HCT116 (cell line): Measurements from ENCODE around the gene CPT2. TPM values are rescaled to one million over a fixed set of nuclear protein-coding genes. Genes with fewer than 3 reads are reported as not detected.

ENCODE experiments used
- ATAC-seq: fragments of 200-7000 bp; cut with Tn5 transposase; 2 replicates; pipeline ENCODE4 v1.9.1; 2020; ENCODE audit warnings: mild to moderate bottlenecking, moderate library complexity
- BruUV-seq: library from RNA; stranded (reverse); fragments of 400-500 nt; replicated peaks from 2 replicates; lab custom pipeline; 2021; lab: Mats Ljungman, UMichigan
- CTCF ChIA-PET: fragments of 300-600 bp; sonication (Branson Sonifier 250); formaldehyde crosslinking; loops from one replicate; lab custom pipeline; 2021; ENCODE audit warnings: antibody characterized with exemption; lab: Charles Lee
- POLR2A ChIA-PET: fragments of 300-600, 350-600 bp; sonication (Branson Sonifier 250); formaldehyde crosslinking; loops from one replicate; lab custom pipeline; 2021; ENCODE audit warnings: antibody characterized with exemption; lab: Charles Lee
- RAD21 ChIA-PET, 2 experiments: fragments of 300-600 bp; sonication (Branson Sonifier 250); formaldehyde crosslinking; loops; one replicate each; lab custom pipeline; 2023; ENCODE audit warnings: low total read pairs in 2 of 2; ENCODE audit not compliant: uncharacterized antibody in 2 of 2, unreplicated experiment in 2 of 2, low non-redundant PET in 1 of 2; lab: Charles Lee
- DNase-seq: peaks from one replicate; pipeline ENCODE4 v3.0.0-alpha.2; 2010; ENCODE audit warnings: low read depth, low spot score
- H2AFZ ChIP-seq: fragments of 200-600 bp; shearing (Covaris generic), sonication (generic); 2 replicates; pipeline ENCODE4 v1.6.1; 2017; ENCODE audit warnings: low read depth, mixed run types, mixed read lengths, antibody characterized with exemption, low read length; ENCODE audit not compliant: poor library complexity, severe bottlenecking
- H3K27ac ChIP-seq: 2 replicates; pipeline ENCODE4 v1.5.1; 2012; ENCODE audit warnings: low read depth, low read length
- H3K27me3 ChIP-seq: fragments of 200-600 bp; sonication (generic); 2 replicates; pipeline ENCODE4 v1.6.1; 2016; ENCODE audit warnings: mixed run types, low read length, mixed read lengths; ENCODE audit not compliant: insufficient read depth
- H3K36me3 ChIP-seq, 2 experiments: fragments of 200-500 bp in 1 of 2; fragments of 200-600 bp in 1 of 2; sonication (Bioruptor generic) in 1 of 2; sonication (generic) in 1 of 2; 2 replicates each; pipeline versions ENCODE4 v1.5.1 to v1.6.1; 2014 to 2016; ENCODE audit warnings: low read length in 2 of 2, inconsistent platforms in 1 of 2, mixed read lengths in 1 of 2, mixed run types in 1 of 2; ENCODE audit not compliant: insufficient read depth in 2 of 2, control insufficient read depth in 1 of 2
- H3K4me1 ChIP-seq, 2 experiments: fragments of 200-600 bp in 1 of 2; sonication (generic) in 1 of 2; 2 replicates each; pipeline versions ENCODE4 v1.5.1 to v1.6.1; 2012 to 2017; ENCODE audit warnings: low read length in 2 of 2, inconsistent platforms in 1 of 2, mild to moderate bottlenecking in 1 of 2, mixed read lengths in 1 of 2, mixed run types in 1 of 2, moderate library complexity in 1 of 2; ENCODE audit not compliant: insufficient read depth in 2 of 2, control insufficient read depth in 1 of 2
- H3K4me2 ChIP-seq: fragments of 200-600 bp; sonication (generic); 2 replicates; pipeline ENCODE4 v1.6.1; 2017; ENCODE audit warnings: mixed run types, low read length, mixed read lengths
- H3K4me3 ChIP-seq, 2 experiments: fragments of 200-600 bp in 1 of 2; sonication (generic) in 1 of 2; replicated peaks in 1 of 2; 2 replicates each; pipeline ENCODE4 v1.5.1; 2011 to 2016; ENCODE audit warnings: low read length in 2 of 2, control low read depth in 1 of 2, low read depth in 1 of 2, mild to moderate bottlenecking in 1 of 2, mixed read lengths in 1 of 2, mixed run types in 1 of 2
- H3K79me2 ChIP-seq: fragments of 200-600 bp; sonication (generic); 2 replicates; pipeline ENCODE4 v1.6.1; 2017; ENCODE audit warnings: mild to moderate bottlenecking, mixed run types, low read length, moderate library complexity, mixed read lengths; ENCODE audit not compliant: insufficient read depth
- H3K9ac ChIP-seq: fragments of 200-600 bp; sonication (generic); 2 replicates; pipeline ENCODE4 v1.6.1; 2016; ENCODE audit warnings: low read length, mixed read lengths
- H3K9me2 ChIP-seq: fragments of 200-600 bp; sonication (generic), shearing (Covaris generic); 2 replicates; pipeline ENCODE4 v1.6.1; 2017; ENCODE audit warnings: mixed run types, mild to moderate bottlenecking, moderate library complexity; ENCODE audit not compliant: insufficient read depth
- H3K9me3 ChIP-seq, 2 experiments: fragments of 200-500 bp in 1 of 2; fragments of 200-600 bp in 1 of 2; sonication (Bioruptor generic) in 1 of 2; sonication (generic) in 1 of 2; 2 replicates each; pipeline ENCODE4 v1.6.1; 2014 to 2017; ENCODE audit warnings: low read length in 2 of 2, mixed read lengths in 2 of 2, inconsistent platforms in 1 of 2, low read depth in 1 of 2, mild to moderate bottlenecking in 1 of 2, mixed run types in 1 of 2, moderate library complexity in 1 of 2; ENCODE audit not compliant: control insufficient read depth in 1 of 2, insufficient read depth in 1 of 2
- H4K20me1 ChIP-seq: fragments of 200-600 bp; sonication (generic), shearing (Covaris generic); 2 replicates; pipeline ENCODE4 v1.6.1; 2017; ENCODE audit warnings: mixed run types, mild to moderate bottlenecking, moderate library complexity; ENCODE audit not compliant: insufficient read depth
- ATF3 ChIP-seq: IDR thresholded peaks from 2 replicates; pipeline ENCODE4 v1.6.1; 2012
- CBX3 ChIP-seq: IDR thresholded peaks from 2 replicates; pipeline ENCODE4 v1.6.1; 2012; ENCODE audit warnings: low read depth
- CTCF ChIP-seq, 3 experiments: fragments of 200-600 bp in 1 of 3; sonication (generic) in 1 of 3; IDR thresholded peaks in 2 of 3; conservative IDR thresholded peaks in 1 of 3; 2 replicates each; pipeline ENCODE4 v1.5.1; 2012 to 2017; ENCODE audit warnings: low read depth in 2 of 3, low read length in 2 of 3, antibody characterized with exemption in 1 of 3, borderline replicate concordance in 1 of 3, control low read depth in 1 of 3, mild to moderate bottlenecking in 1 of 3, mixed read lengths in 1 of 3, mixed run types in 1 of 3, moderate library complexity in 1 of 3; ENCODE audit not compliant: insufficient read depth in 1 of 3
- EZH2phosphoT487 ChIP-seq: fragments of 200-600 bp; IDR thresholded peaks from 2 replicates; pipeline ENCODE4 v1.6.1; 2018; ENCODE audit warnings: antibody characterized with exemption, borderline replicate concordance
- FOSL1 ChIP-seq: IDR thresholded peaks from 2 replicates; pipeline ENCODE4 v1.6.1; 2012; ENCODE audit warnings: low read depth
- JUND ChIP-seq: IDR thresholded peaks from 2 replicates; pipeline ENCODE4 v1.6.1; 2012
- POLR2A ChIP-seq: IDR thresholded peaks from 2 replicates; pipeline ENCODE4 v1.7.0; 2011; ENCODE audit warnings: borderline replicate concordance; ENCODE audit not compliant: insufficient read depth, insufficient read length; ENCODE audit errors: extremely low read depth
- RAD21 ChIP-seq: IDR thresholded peaks from 2 replicates; pipeline ENCODE4 v1.6.1; 2012; ENCODE audit warnings: low read depth, mild to moderate bottlenecking
- REST ChIP-seq: IDR thresholded peaks from 2 replicates; pipeline ENCODE4 v1.6.1; 2012; ENCODE audit warnings: low read depth
- SIN3A ChIP-seq: IDR thresholded peaks from 2 replicates; pipeline ENCODE4 v1.6.1; 2012; ENCODE audit warnings: low read depth
- ZBTB33 ChIP-seq: IDR thresholded peaks from 2 replicates; pipeline ENCODE4 v1.6.1; 2011; ENCODE audit warnings: mild to moderate bottlenecking, low read length, moderate library complexity; ENCODE audit not compliant: insufficient replicate concordance; ENCODE audit errors: extremely low read depth
- intact Hi-C: fragments of 100-400 bp; cut with micrococcal nuclease; formaldehyde crosslinking; loops from 2 replicates; pipeline ENCODE4 v1.10.0; 2022
- total RNA-seq: library from RNA; stranded (reverse); gene quantifications from one replicate; pipeline ENCODE4 v1.2.1, GENCODE V29; 2021; ENCODE audit not compliant: unreplicated experiment

CPT2 gene
- total RNA-seq, 1 experiment from 2014 or later, result 18.1 TPM

GRCh38 chr1:53256511-53257453, 60.2 kb downstream of the CPT2 start (continued):
- TF ChIP-seq EZH2phosphoT487, result no peak
- no peak for TF ChIP-seq POLR2A
- TF ChIP-seq FOSL1, result no peak
- no peak for TF ChIP-seq ZBTB33
- TF ChIP-seq, all 23 proteins: peak for 0

- ATAC-seq (no peak), DNase-seq (no peak)
- Histone ChIP-seq H3K4me3 (no peak overlapping the region), H3K9me3 (no peaks in the 10 kb centered on the region), H3K36me3 (peaks cover 42 to 70% of the 10 kb centered on the region in 2 experiments; a peak in 3 of 4 replicates), H3K9me2 (no peaks in the 10 kb centered on the region), H3K4me1 (no peaks in the 10 kb centered on the region), H3K4me2 (no peak overlapping the region), H3K79me2 (no peaks in the 10 kb centered on the region), H4K20me1 (no peaks in the 10 kb centered on the region), H3K27me3 (no peaks in the 10 kb centered on the region), H2AFZ (no peak overlapping the region), H3K27ac (no peak overlapping the region), H3K9ac (no peak overlapping the region)
- RAD21 ChIA-PET, result no interaction called here
- no TSS peak for BruUV-seq
- intact Hi-C loops, result no loop called here
- CTCF ChIA-PET, result no interaction called here
- POLR2A ChIA-PET, result no interaction called here
- TF ChIP-seq REST (no peak), POLR2A (no peak), RAD21 (no peak), CBX3 (no peak), SIN3A (no peak), ZBTB33 (no peak), CTCF (IDR thresholded peaks at IDR 0.05 in 2 of 3, conservative IDR thresholded peaks at IDR 0.05 in 1 of 3; ENCODE audit: borderline replicate concordance in 1 of 3, insufficient read depth in 1 of 3, low read depth in 2 of 3, low read length in 2 of 3) (no peak), ATF3 (no peak), JUND (no peak)
These were observed 60.9 kb downstream of the CPT2 start for GRCh38 chr1:53257454-53258081.
